Small intestine (tissue), 7 donors: Measurements from ENCODE around the gene BLOC1S3. TPM values are rescaled to one million over a fixed set of nuclear protein-coding genes. Genes with fewer than 3 reads are reported as not detected.

Experiments
- DNase-seq, 2 donors: peaks; one replicate each; pipeline versions ENCODE4 v3.0.0 to v3.0.0-alpha.2; 2013
- FAIRE-seq: peaks from 2 replicates; lab custom pipeline; 2012; peaks lifted over from hg19 to GRCh38; lab: Jason Lieb, UNC
- H3K27ac ChIP-seq, 3 donors: one replicate each; pipeline ENCODE4 v1.5.1; 2013; ENCODE audit warnings: low read length in 2 of 3, mild to moderate bottlenecking in 2 of 3, control low read depth in 1 of 3, inconsistent platforms in 1 of 3, low read depth in 1 of 3, moderate library complexity in 1 of 3
- H3K27me3 ChIP-seq, 3 donors: one replicate each; pipeline ENCODE4 v1.6.1; 2013; ENCODE audit warnings: low read length in 3 of 3, inconsistent platforms in 1 of 3; ENCODE audit not compliant: control insufficient read depth in 3 of 3, insufficient read depth in 3 of 3
- H3K36me3 ChIP-seq, 3 donors: one replicate each; pipeline ENCODE4 v1.6.1; 2013; ENCODE audit warnings: low read length in 3 of 3, inconsistent platforms in 1 of 3, low read depth in 1 of 3, mild to moderate bottlenecking in 1 of 3, moderate library complexity in 1 of 3; ENCODE audit not compliant: control insufficient read depth in 3 of 3, insufficient read depth in 2 of 3
- H3K4me1 ChIP-seq, 3 donors: one replicate each; pipeline ENCODE4 v1.6.1; 2013; ENCODE audit warnings: low read length in 2 of 3, inconsistent platforms in 1 of 3, low read depth in 1 of 3, mild to moderate bottlenecking in 1 of 3, moderate library complexity in 1 of 3; ENCODE audit not compliant: control insufficient read depth in 3 of 3, insufficient read depth in 2 of 3
- H3K4me3 ChIP-seq, 3 donors: one replicate each; pipeline ENCODE4 v1.5.1; 2013; ENCODE audit warnings: low read length in 3 of 3, control low read depth in 1 of 3, inconsistent platforms in 1 of 3, low read depth in 1 of 3, mild to moderate bottlenecking in 1 of 3, moderate library complexity in 1 of 3
- H3K9me3 ChIP-seq, 2 donors: one replicate each; pipeline ENCODE4 v1.6.1; 2013; ENCODE audit warnings: low read depth in 1 of 2, low read length in 1 of 2; ENCODE audit not compliant: control insufficient read depth in 2 of 2, insufficient read depth in 1 of 2
- WGBS, 3 donors: extraction: QIAGEN DNeasy Blood & Tissue Kit; methylation state at CpG; one replicate each; pipeline ENCODE4 v1.1.7; 2013; 5-methylcytosine and 5-hydroxymethylcytosine counted together
- polyA plus RNA-seq, 4 donors: library from polyadenylated mRNA; stranded (reverse) in 3 of 4; unstranded in 1 of 4; fragments of 200-250 nt in 3 of 4; fragments of 120-200 nt in 1 of 4; gene quantifications; one replicate each; pipeline versions ENCODE4 v1.2.1 to v1.2.3, GENCODE V29; 2013
- donor health status: healthy with polysubstance abuse.
- donor health status: control.
- donor health status: control.
- donor health status: Bipolar disorder and iron deficiency.
- donor health status: healthy.

BLOC1S3 gene
- polyA plus RNA-seq, 4 donors, result 3.6 to 12.8 (median 6.4) TPM

DNA sequence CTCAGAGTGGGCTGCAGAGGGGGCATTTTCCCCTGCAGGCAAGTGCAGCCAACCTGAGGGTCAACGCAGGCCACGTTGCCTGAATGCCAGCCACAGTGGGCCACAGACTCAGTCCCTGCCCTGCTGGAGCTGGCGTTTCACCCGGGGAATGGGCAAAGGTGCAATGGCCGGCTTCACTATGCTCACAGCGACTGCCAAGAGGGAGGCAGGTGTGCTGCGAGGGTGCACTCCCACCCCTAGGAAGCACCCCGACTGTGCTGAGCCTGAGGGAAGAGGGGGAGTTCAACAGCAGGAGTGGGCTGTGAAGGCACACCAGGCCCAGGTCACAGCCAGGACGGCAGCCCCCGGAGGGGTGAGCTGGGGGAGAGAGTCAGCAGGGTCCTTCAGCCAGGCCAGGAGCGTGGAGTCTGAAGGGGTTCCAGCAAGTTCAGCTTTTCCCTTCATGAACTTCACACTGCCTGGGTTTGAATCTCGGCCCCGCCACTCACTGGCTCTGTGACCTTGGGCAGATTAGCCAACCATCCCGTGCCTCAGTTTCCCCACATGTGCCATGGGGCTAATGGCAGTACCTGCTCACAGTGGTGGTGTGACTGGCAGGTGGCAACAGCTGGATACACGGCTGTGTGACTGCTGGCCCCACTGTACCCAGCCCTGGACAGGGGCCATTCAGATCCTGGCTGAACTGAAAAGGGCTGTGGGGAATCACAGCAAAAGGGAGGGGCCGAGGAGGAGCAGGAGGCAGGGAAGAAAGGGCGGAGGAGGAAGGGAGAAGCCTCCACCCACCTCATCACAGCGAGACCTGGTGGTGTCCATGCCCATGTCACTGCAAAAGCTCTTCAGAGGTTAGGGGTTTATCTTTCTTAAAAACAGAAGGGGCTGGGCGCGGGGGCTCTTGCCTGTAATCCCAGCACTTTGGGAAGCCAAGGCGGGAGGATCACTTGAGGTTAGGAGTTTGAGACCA lies 8.2 kb upstream of the BLOC1S3 start:
- H3K27me3 ChIP-seq, result no peaks in the 10 kb centered on the region
- no peak overlapping the region for H3K27ac ChIP-seq
- H3K4me3 ChIP-seq, result no peak overlapping the region
- 80 to 92% (median 81%) methylated on average over 19 to 21 of the region's 21 CpGs for WGBS, 3 donors
- no peaks in the 10 kb centered on the region for H3K9me3 ChIP-seq
- peaks cover 0 to 16% (median 0%) of the 10 kb centered on the region in 3 donors for H3K36me3 ChIP-seq
- DNase-seq (no peak), FAIRE-seq (no peak)
- peaks cover 0 to 3% (median 0%) of the 10 kb centered on the region in 3 donors for H3K4me1 ChIP-seq

DNA sequence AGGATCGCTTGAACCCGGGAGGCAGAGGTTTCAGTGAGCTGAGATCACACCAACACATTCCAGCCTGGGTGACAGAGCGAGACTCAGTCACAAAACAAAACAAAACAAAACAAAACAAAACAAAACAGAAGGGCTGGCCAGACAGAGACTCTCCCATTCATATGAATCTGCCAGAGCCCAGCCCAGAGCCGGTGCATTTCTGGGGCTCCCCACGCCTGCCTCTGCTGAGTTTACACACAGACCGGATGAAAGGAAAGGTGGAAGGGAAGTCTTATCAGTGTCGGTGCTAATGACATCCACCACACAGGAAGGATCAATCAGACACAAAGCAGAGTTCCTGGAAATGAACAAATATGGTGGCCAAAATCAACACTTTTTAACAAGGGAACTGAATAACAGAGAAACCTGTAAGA lies 7.4 kb upstream of the BLOC1S3 start:
- 33 to 35% (median 33%) methylated on average over 7 of the region's 7 CpGs for WGBS, 3 donors
- peaks cover 0 to 16% (median 0%) of the 10 kb centered on the region in 3 donors for H3K36me3 ChIP-seq
- peaks cover 0 to 3% (median 0%) of the 10 kb centered on the region in 3 donors for H3K4me1 ChIP-seq
- DNase-seq (peak in 1 of 2 donors; percentile 37), FAIRE-seq (no peak)
- H3K9me3 ChIP-seq, result no peaks in the 10 kb centered on the region
- no peak overlapping the region for H3K4me3 ChIP-seq
- no peaks in the 10 kb centered on the region for H3K27me3 ChIP-seq
- peak overlapping the region in 1 of 3 donors; percentile 64 for H3K27ac ChIP-seq

DNA sequence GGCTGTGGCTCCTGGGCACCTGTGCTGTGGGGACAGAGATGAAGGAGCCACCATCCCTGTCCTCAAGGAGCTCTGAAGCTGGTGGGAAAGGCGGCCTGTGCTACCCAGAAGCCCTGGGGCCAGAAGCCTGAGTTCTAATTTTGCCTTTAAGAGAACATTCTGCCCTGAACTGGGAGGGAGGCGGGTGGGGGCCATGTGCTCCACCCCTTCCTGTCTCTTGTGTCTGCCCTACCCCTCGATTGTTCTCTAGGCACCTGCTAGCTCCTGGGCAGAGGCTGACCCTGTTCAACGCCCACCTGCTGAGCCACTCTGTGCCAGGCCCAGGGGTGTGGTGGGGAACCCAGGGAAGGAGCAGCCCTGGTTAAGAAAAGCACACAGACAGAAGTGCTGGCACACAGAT lies 6.4 kb upstream of the BLOC1S3 start:
- Histone ChIP-seq H3K27ac (peak overlapping the region in 1 of 3 donors; percentile 57), H3K4me1 (peaks cover 0 to 7% (median 4%) of the 10 kb centered on the region in 3 donors), H3K9me3 (no peaks in the 10 kb centered on the region), H3K27me3 (no peaks in the 10 kb centered on the region), H3K36me3 (peaks cover 0 to 16% (median 0%) of the 10 kb centered on the region in 3 donors), H3K4me3 (no peak overlapping the region)
- 32 to 47% (median 46%) methylated on average over 4 of the region's 4 CpGs for WGBS, 3 donors
- DNase-seq, result no peak
- no peak for FAIRE-seq

DNA sequence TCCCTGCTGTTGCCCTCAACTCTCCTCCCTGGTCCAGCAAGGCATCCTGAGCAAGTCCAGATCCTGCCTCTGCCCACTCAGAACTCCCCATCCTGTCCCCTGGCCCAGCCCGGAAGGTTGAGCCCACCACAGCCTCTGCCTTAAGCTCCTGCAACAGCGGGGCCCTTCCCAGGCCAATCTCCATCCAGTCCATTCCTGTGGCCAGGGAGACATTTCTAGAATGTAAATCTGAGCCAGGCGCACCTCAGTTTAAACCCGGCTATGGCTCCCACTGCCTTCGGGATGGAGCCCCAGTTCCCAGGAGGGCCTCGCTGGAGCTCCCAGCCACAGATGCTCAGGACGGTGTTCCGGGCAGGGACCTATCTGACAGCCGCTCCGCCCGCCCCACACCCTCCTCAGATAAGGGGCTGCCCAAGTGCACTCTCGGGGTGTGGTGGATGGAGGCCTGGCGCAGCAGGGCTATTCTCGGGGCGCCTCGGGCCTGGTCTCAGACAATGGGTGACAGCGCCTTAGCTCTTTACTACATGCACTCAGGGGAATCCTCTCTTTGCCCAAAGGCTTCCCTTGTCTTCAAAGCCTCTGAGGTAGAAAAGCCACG lies 5.9 kb upstream of the BLOC1S3 start:
- no peak for DNase-seq
- H3K36me3 ChIP-seq, result peaks cover 0 to 16% (median 0%) of the 10 kb centered on the region in 3 donors
- no peaks in the 10 kb centered on the region for H3K27me3 ChIP-seq
- H3K9me3 ChIP-seq, result no peaks in the 10 kb centered on the region
- H3K4me1 ChIP-seq, result peaks cover 0 to 8% (median 7%) of the 10 kb centered on the region in 3 donors
- WGBS, 3 donors, result 60 to 76% (median 70%) methylated on average over 17 of the region's 18 CpGs
- H3K27ac ChIP-seq, result peak overlapping the region in 1 of 3 donors; percentile 57
- no peak for FAIRE-seq
- H3K4me3 ChIP-seq, result no peak overlapping the region

- peaks cover 0 to 16% (median 0%) of the 10 kb centered on the region in 3 donors for H3K36me3 ChIP-seq
- FAIRE-seq (no peak), DNase-seq (no peak)
- whole genome bisulfite sequencing, 3 donors, result 83 to 91% (median 87%) methylated on average over 12 of the region's 12 CpGs
- H3K4me3 ChIP-seq, result no peak overlapping the region
- H3K9me3 ChIP-seq, result no peaks in the 10 kb centered on the region
- H3K4me1 ChIP-seq, result peaks cover 0 to 8% (median 7%) of the 10 kb centered on the region in 3 donors
- no peaks in the 10 kb centered on the region for H3K27me3 ChIP-seq
- no peak overlapping the region for H3K27ac ChIP-seq
These were observed 4.8 kb upstream of the BLOC1S3 start for GRCh38 chr19:45173816-45174215.

DNA sequence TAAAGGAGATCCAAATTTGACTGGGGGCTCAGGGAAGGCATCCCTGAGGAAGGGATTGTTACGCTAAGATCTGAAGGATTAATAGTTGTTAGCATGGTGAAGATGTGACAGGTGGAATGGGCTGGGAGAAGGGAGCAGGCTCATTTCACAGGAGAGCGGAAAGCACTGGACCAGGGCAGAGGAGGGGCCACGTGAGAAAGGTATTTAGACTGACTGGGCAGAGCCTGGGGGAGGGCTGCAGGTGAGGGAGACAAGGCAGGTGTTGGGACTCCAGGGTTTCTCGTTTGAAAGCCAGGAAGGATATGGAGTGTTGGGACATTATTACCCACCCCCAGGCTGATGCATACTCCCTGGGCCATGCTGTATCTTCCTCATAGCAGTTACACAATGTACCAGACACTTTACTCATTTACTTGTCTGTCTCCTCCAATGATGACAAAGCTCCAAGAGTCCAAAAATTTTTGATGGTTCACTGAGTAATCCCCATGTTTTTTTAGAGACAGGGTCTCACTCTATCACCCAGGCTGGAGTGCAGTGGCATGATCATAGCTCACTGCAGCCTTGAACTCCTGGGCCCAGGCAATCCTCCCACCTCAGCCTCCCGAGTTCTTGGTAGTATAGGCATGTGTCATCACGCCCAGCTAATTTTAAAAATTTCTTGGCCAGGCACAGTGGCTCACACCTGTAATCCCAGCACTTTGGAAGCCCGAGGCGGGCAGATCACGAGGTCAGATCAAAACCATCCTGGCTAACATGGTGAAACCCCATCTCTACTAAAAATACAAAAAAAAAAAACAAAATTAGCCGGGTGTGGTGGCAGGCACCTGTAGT lies 2.9 kb upstream of the BLOC1S3 start:
- DNase-seq, result no peak
- WGBS, 3 donors, result 77 to 82% (median 78%) methylated on average over 10 of the region's 10 CpGs
- Histone ChIP-seq H3K9me3 (no peaks in the 10 kb centered on the region), H3K27me3 (no peaks in the 10 kb centered on the region), H3K36me3 (peaks cover 0 to 9% (median 0%) of the 10 kb centered on the region in 3 donors), H3K27ac (no peak overlapping the region), H3K4me1 (peaks cover 0 to 16% (median 12%) of the 10 kb centered on the region in 3 donors), H3K4me3 (no peak overlapping the region)
- no peak for FAIRE-seq

GRCh38 chr19:45177817-45178261 lies 745 bp upstream of the BLOC1S3 start, which contains the start of gene TRAPPC6A:
Gene TRAPPC6A (minus strand): TSS chr19:45178237. CDS start chr19:45178218, 19 bp downstream.
- Histone ChIP-seq H3K27ac (peak within 1 kb of the TSS; percentile 88 to 98 (median 92)), H3K27me3 (no peaks in the 10 kb centered on the region), H3K4me3 (peak within 1 kb of the TSS; percentile 74 to 96 (median 86)), H3K36me3 (peaks cover 0 to 22% (median 2%) of the 10 kb centered on the region in 3 donors), H3K4me1 (peaks cover 0 to 13% (median 12%) of the 10 kb centered on the region in 3 donors), H3K9me3 (no peaks in the 10 kb centered on the region)
- WGBS, 3 donors, result 0 to 1% (median 0%) methylated on average over 35 to 36 of the region's 36 CpGs
- FAIRE-seq (no peak), DNase-seq (no peak)
